Fibroblast of mammary gland (primary cell): ENCODE data around the gene DOCK4.
"Not testable (repeated sequence)": the region's sequence is repeated elsewhere in the genome, so short reads cannot be mapped to it uniquely, and the experiment has no call there.

Experiments
- DNase-seq: peaks from one replicate; pipeline ENCODE4 v3.0.0-alpha.2; 2010; ENCODE audit warnings: low read depth
- H3K4me3 ChIP-seq: 2 replicates; pipeline ENCODE4 v1.5.1; 2011; ENCODE audit warnings: low read depth, mild to moderate bottlenecking, low read length, moderate library complexity; ENCODE audit not compliant: control insufficient read depth
- CTCF ChIP-seq: conservative IDR thresholded peaks from 2 replicates; pipeline ENCODE4 v1.5.1; 2011; ENCODE audit warnings: low read depth, low read length, inconsistent platforms; ENCODE audit not compliant: control insufficient read depth, insufficient read depth

DOCK4 gene

DNA sequence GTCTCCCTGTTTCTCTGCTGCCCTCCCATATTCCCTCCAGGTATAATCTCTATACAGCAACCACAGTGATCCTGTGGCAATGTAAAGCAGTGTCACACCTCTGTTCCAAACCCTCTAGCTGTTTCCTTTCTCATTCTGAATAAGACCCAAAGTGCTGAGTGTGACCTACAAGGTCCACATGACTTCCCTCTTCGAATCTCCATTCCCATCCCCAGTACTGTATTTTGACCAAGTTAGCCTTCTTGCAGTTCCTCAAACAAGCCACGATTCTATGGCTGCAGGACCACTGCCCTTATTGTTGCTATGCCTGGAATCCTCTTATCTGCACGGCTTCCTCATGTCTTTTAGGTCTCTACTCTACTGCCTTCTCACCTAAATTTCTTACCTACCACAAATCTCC, 291.9 kb downstream of the DOCK4 start:
- DNase-seq: no peak
- no peak for TF ChIP-seq CTCF
- H3K4me3 ChIP-seq: no peak overlapping the region

GRCh38 chr7:111911166-111911961, 294.8 kb downstream of the DOCK4 start:
- no peak for DNase-seq
- TF ChIP-seq CTCF: no peak
- H3K4me3 ChIP-seq: no peak overlapping the region

DNA sequence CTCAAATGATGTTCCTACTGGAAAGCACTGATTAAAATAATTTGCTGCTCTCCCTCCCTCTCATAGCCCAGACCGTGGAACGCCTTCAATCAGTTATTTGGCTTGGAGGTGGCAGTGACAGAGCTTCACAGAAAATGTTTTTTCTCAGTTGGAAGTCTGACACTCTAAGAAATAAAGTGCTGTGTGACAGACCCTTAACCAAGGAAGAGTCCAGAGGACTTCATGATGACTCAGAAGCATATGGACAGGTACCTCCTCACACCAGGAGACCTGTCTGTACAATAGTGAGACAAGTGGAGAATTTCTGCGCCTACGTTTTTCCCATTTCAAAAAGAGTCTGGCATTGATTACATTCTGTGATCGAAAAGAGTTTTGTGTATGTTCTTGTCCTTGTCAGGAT, 295.5 kb downstream of the DOCK4 start:
- DNase-seq: no peak
- H3K4me3 ChIP-seq: no peak overlapping the region
- no peak for TF ChIP-seq CTCF

DNA sequence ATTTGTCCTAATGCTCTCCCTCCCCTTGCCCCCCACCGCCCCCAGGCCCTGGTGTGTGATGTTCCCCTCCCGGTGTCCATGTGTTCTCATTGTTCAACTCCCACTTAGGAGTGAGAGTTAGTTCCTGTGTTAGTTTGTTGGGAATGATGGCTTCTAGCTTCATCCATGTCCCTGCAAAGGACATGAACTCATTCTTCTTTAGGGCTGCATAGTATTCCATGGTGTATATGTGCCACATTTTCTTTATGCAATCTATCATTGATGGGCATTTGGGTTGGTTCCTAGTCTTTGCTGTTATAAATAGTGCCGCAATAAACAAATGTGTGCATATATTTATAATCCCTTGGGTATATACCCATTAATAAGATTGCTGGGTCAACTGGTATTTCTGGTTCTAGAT, 297.5 kb downstream of the DOCK4 start:
- H3K4me3 ChIP-seq, DNase-seq: not testable (repeated sequence)

- TF ChIP-seq CTCF: no peak
- no peak overlapping the region for H3K4me3 ChIP-seq
- DNase-seq: no peak
These were observed 302.4 kb downstream of the DOCK4 start for GRCh38 chr7:111903797-111904196.

GRCh38 chr7:111903016-111903415, 303.2 kb downstream of the DOCK4 start:
- DNase-seq: no peak
- no peak for TF ChIP-seq CTCF
- H3K4me3 ChIP-seq: no peak overlapping the region

DNA sequence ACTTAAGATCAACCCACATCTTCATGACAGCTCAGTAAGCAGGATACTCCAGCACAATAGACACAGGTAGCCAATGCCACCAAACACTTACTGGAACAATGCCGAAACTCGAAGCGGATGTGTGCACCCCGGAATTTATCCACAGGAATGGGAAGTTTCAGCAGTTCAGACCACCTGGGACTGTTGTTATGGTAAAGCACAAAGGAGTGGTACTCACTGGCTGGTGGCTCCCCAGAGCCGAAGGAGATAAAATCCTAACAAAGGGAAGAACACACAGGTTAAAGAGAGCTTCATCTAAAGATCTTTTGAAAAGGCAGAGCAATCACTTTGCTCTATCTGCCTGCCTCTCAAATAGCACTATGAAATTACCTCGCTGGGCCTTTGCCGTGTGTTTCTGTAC, 305.9 kb downstream of the DOCK4 start:
- DNase-seq: no peak
- TF ChIP-seq CTCF: no peak
- no peak overlapping the region for H3K4me3 ChIP-seq
